Astrocyte of the spinal cord (primary cell): Measurements from ENCODE around the gene PDE5A.
A peak's percentile ranks its signal among the peaks of the same experiment; 100 is the strongest.
"Not testable (repeated sequence)": the region's sequence is repeated elsewhere in the genome, so short reads cannot be mapped to it uniquely, and the experiment has no call there.

Experiments used
- DNase-seq: peaks from one replicate; pipeline ENCODE4 v3.0.0; 2011; ENCODE audit warnings: low read depth, low spot score
- H3K4me3 ChIP-seq: 2 replicates; pipeline ENCODE4 v1.5.1; 2011; ENCODE audit warnings: low read depth, mild to moderate bottlenecking, low read length, moderate library complexity
- in situ Hi-C: cut with HindIII; loops from 2 replicates; pipeline ENCODE4 v1.10.0; 2017; ENCODE audit warnings: low sequenced_read_pairs
- TF ChIP-seq, protein P1 (sequence below): IDR thresholded peaks from 2 replicates; pipeline ENCODE4 v1.5.1; 2012; ENCODE audit warnings: low read depth, mild to moderate bottlenecking, low read length, inconsistent platforms

PDE5A gene

DNA sequence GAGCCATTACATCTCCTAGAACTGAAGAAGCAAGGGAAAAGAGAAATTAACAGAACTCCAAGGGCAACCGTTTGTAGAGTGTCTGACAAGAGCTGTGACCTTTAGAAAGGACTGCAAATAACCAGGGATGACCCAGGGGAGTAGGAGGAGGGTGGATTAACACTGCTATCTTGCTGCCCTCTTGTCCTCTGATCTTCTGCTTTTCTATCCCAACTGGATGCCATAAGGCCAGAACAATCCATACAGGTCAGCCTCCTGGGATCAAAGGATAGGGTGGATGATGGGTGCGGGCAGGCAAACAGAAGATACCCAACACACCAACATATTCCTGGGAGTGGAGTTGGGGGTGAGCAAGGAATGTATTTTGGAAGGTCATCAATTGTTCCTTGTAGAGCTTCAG lies 19.8 kb upstream of the PDE5A start:
- no peak overlapping the region for H3K4me3 ChIP-seq
- TF ChIP-seq, protein P1, sequence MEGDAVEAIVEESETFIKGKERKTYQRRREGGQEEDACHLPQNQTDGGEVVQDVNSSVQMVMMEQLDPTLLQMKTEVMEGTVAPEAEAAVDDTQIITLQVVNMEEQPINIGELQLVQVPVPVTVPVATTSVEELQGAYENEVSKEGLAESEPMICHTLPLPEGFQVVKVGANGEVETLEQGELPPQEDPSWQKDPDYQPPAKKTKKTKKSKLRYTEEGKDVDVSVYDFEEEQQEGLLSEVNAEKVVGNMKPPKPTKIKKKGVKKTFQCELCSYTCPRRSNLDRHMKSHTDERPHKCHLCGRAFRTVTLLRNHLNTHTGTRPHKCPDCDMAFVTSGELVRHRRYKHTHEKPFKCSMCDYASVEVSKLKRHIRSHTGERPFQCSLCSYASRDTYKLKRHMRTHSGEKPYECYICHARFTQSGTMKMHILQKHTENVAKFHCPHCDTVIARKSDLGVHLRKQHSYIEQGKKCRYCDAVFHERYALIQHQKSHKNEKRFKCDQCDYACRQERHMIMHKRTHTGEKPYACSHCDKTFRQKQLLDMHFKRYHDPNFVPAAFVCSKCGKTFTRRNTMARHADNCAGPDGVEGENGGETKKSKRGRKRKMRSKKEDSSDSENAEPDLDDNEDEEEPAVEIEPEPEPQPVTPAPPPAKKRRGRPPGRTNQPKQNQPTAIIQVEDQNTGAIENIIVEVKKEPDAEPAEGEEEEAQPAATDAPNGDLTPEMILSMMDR = no peak
- no peak for DNase-seq
- in situ Hi-C loops = no loop called here

DNA sequence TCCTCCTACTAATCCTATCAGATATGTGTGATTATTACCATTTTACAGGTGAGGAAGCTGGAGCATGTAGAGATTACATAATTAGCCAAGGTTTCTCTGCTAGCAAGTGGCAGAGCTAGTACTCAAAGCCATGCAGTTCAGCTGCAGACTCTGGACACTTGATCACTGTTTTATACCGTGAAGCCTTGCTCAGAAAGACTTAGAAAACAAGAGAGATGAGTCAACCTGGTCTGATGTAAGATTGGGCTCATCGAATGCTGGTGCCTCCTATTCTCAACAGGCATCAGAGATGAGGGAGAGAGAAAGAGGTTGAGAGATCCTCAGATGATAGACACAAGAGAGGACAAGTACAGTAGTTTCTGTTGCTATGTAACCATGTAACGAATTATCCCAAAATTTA lies 19.0 kb upstream of the PDE5A start:
- peak; percentile 62 for DNase-seq
- in situ Hi-C loops = no loop called here
- no peak overlapping the region for H3K4me3 ChIP-seq
- TF ChIP-seq, protein P1 = no peak

DNA sequence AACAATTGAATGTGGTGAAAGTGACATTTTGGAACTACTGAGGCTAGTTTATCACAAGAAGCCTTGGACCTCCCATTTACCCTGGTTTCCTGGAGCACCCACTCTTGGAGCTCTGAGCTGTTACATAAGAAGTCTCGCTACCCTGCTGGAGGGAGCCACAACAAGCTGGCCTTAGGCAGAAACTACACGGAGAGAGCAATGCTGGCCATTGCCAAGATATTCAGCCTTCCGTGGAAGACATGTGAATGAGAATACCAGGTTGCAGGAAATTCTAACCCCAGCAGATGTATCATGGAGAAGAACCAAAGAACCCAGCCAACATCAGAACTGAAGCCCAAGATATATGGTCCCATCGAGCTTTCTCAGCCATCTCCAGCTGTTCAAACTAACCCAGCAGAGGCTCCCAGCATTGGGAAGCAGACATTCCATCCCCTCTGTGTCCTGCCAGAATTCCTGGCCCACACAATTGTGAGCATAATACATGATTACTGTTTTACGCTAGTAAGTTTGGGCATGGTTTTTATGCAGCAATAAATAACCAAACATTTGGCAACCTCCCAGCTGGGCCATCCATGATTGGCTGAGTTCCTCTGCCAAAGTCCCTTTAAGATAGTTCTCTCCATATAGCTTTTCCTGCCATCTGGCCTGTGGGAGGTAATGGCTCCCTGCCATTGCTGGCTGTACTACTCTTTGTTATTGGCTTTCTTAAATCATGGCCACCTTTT lies 17.9 kb upstream of the PDE5A start:
- in situ Hi-C loops = no loop called here
- DNase-seq = peak; percentile 83
- TF ChIP-seq, protein P1 = no peak
- no peak overlapping the region for H3K4me3 ChIP-seq

DNA sequence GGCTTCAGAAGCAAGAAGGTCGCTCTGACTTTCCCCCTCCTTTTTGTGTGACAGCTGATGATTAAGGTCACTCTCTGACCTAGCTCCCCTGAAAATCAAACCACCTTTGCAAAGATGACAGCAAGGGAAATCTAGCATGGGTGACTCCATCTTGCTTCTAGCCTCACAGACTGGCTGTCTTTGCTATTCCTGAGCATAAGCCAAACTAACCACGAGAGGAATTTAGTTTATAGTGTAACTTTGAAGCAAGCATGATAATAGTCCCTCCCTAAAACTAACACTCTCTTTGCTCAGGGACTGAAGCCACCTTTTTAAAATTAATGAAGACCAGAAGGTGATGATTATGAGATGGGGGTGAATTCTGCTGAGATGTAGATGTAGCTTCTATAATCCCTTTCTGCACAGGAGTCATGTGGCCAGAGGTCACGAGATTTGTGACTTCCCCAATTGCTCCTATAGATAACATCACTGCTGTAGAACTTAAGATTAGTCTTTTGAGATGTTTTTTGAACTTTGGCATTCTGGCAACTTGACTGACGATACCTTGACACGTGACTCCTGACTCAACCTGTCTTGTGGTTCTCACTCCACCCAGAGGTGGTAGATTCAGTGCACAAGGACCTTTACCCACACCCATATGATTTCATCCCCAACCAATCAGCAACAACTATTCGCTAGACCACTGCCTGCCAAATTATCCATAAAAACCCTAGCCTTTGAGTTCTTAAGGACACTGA lies 14.9 kb upstream of the PDE5A start:
- H3K4me3 ChIP-seq = no peak overlapping the region
- in situ Hi-C loops = no loop called here
- TF ChIP-seq, protein P1 = no peak
- DNase-seq = no peak

DNA sequence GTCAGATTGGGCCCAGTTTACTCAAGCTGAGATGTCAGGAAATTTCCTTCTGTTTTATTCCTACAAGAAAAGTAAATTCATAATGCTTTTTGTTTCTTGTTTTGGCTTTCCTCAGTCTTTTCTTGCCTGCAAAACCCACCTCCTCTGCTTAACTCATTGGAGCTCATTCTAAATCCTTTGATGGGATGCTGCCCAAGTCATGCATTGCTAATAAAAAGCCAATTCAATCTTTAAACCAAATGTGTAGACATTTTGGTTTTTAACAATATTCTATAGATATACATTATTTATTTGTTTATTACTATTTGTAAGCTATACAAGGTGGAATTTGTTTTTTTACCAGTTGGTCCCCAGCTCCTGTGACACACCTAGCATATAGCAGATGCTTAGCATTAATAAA lies 13.2 kb upstream of the PDE5A start:
- in situ Hi-C loops = no loop called here
- TF ChIP-seq, protein P1 = no peak
- no peak for DNase-seq
- no peak overlapping the region for H3K4me3 ChIP-seq

DNA sequence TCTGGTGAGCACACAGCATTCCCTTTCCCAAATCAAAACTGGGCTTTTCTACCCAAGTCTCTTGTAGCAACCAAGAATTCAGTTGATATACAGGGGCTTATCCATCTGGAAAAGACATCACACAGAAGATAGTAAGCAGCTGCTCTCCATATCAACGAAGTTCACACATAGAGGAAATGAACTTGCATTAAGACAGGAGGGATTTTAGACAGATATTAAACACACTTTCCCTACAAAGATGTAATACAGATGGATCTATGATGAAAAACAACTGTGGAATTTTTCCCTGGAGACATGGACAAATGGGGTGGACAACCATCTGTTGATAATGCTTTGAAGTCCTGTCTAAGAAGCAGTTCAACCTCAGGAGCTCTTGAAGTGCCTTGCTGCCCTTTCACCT lies 9.8 kb upstream of the PDE5A start:
- in situ Hi-C loops = no loop called here
- TF ChIP-seq, protein P1 = no peak
- DNase-seq = no peak
- H3K4me3 ChIP-seq = no peak overlapping the region

DNA sequence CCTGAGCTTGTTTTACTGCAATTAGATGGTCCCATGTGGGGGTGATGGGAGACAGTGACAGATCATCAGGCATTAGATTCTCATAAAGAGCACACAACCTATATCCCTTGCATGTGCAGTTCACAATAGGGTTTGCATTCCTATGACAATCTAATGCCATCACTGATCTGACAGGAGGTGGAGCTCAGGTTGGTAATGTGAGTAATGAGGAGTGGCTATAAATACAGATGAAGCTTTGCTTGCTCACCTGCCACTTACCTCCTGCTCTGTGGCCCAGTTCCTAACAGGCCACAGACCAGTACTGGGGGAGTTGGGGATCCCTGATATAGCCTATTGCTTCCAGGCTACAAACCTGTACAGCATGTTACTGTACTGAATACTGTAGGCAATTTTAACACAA lies 8.2 kb upstream of the PDE5A start:
- H3K4me3 ChIP-seq, DNase-seq: not testable (repeated sequence)

More for the DNA sequence above, 8.2 kb upstream of the PDE5A start:
- in situ Hi-C loops = not testable (repeated sequence)
